NCI-H2227 treated with DMSO at 0.1 percent for 48 hours (cell line): ENCODE results near the gene SH3BGRL2.

Experiments
- DNase-seq: peaks from one replicate; lab custom pipeline; 2025; lab: John Stamatoyannopoulos, UW

The SH3BGRL2 gene

DNA sequence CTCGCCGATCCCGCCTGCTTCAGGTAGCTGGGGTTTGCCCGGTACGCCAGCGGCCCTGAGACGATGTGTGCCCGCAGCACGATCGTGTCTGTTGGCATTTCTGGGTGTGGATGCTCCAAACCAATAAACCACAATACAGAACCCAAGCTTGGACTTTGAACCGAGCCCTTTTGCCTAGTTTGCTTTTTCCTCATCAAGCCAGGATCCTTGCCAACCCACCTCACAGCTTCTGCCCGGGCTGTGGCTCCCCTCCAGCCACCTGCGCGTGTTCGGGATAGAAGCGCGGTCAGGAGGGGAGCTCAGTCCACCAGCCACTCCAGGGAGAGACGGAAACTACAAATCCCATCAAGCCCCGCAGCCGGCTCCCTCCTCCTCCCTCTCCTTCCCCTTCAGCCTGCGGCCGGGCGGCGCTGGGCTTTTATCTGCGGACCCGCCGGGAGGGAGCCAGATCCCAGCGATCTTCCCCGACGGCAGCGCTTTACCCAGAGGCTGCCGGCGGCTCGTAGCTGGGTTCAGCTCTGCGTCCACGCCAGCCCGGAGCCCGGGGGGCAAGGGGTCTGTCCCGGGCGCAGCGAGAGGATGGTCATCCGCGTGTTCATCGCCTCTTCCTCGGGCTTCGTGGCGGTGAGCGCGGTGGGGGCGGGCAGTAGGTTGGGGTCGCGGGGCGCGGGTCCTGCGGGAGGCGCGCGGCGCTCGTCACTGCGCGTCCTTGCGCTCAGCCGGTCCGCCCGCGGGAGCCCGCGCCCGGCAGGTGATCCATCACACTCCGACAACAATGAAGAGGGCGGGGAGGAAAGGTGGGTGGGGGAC lies at the start of gene SH3BGRL2:
SH3BGRL2 (plus strand) TSS at position 447 of the 810 bp plus-strand sequence; CDS start at position 580, 133 bp downstream.
- DNase-seq: peak; percentile 65

- DNase-seq: no peak
Measured at GRCh38 chr6:79584332-79584731, 46.8 kb upstream of the SH3BGRL2 start.

- no peak for DNase-seq
Measured at GRCh38 chr6:79586548-79586947, 44.6 kb upstream of the SH3BGRL2 start.

DNA sequence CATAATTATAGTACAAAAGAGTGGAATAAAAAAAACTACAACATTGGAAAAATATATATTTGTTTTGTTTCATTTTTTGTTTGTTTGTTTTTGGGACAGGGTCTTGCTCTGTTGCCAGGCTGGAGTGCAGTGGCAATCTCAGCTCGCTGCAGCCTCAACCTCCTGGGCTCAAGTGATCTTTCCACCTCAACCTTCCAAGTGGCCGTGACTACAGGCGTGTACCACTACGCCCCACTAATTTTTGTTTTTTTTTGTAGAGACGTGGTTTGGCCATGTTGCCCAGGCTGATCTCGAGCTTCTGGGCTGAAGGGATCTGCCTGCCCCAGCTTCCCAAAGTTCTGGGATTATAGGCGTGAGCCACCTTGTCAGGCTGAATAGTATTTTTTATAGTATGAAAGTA lies 41.4 kb upstream of the SH3BGRL2 start:
- no peak for DNase-seq

DNA sequence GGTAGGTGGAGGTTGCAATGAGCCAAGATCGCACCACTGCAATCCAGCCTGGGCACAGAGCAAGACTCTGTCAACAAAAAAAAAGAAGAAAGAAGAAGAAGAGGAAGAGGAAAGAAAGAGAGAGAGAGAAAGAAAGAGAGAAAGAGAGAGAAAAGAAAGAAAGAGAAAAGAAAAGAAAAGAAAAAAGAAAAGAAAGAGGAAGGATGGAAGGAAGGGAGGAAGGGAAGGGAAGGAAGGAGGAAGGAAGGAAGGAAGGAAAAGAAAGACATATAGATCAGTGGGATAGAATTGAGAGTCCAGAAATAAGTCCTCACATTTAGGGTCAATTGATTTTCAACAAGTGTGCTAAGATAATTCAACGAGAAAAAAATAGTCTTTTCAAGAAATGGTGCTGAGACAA lies 34.0 kb upstream of the SH3BGRL2 start:
- DNase-seq: no peak

DNA sequence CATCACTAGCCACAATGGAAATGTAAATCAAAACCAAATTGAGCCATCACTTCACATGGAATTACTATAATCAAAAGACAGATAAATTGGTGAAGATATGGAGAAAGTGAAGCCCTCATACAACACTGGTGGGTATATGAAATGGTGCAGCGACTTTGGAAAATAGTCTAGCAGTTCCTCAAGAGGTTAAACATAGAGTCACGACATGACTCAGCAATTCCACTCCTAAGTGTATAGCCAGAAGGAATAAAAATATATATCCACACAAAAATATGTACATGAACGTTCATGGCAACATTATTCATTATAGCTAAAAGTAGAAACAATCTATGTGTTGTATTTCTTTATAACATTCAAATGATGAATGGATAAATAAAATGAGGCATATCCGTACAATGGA lies 33.1 kb upstream of the SH3BGRL2 start:
- DNase-seq: no peak

- no peak for DNase-seq
Measured at GRCh38 chr6:79599725-79600259, 31.3 kb upstream of the SH3BGRL2 start.

DNA sequence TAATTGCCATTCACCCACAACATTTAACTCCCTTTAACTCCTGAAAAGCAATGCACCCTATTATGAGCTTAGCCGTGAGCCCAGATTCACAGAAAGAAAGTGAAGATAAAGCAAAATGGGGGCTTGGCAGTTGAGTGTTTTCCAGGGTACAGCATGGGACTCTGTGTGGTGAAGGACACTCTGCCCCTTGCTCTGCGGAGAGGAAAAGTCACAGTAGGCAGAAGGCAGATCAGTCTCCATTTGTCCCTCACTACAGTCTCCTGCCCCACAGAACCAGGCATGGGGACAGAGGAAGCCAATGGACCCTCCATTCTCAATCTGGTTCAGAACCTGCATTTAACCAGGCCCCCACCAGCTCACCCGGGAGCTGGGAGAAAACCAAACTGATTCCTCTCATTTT lies 30.8 kb upstream of the SH3BGRL2 start:
- DNase-seq: no peak

GRCh38 chr6:79600812-79601609 lies 30.1 kb upstream of the SH3BGRL2 start:
- DNase-seq: no peak

- peak; percentile 13 for DNase-seq
Measured at GRCh38 chr6:79602859-79603258, 28.3 kb upstream of the SH3BGRL2 start.

DNA sequence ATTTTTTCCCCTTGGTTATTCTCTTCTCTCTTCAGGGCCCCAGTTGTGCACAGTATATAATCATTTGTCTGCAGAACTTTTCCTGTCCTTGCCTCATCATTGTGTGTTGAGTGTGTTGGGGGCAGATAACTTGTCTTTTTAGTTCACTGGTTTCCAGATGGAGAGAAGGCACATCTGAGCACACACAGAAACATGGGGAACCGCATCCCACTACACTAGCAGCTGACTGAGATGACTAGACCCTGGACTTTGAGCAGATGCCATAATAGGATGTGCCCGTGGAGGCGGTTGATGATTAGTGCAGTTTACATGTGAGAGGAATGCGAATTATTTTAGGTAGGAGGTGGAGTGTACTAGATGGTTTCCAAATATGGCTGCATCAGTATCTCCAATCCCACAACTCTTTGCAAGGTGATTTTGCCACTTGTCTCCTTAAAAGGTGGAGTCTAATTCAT lies 26.5 kb upstream of the SH3BGRL2 start:
- DNase-seq: no peak

DNA sequence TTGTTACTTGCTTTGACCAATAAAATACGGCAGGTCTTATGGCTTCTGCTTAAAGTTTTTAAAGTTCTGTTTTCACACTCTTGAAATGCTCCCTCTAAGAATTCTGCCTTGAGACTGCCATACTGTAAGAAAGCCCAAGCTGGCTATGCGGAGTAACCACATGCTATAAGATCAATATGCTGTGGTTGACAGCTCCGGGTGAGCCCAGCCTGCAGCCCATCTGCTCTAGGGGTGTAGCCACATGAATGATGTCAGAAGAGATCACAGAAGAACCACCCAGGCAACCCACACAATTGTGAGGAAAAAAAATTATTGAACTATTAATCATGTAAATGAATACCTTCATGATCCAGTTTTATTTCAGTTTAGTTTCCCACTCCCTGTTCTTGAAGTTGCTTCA lies 26.1 kb upstream of the SH3BGRL2 start:
- no peak for DNase-seq

- DNase-seq: no peak
Measured at GRCh38 chr6:79605968-79606764, 25.0 kb upstream of the SH3BGRL2 start.

- DNase-seq: no peak
Measured at GRCh38 chr6:79607000-79607399, 24.1 kb upstream of the SH3BGRL2 start.

DNA sequence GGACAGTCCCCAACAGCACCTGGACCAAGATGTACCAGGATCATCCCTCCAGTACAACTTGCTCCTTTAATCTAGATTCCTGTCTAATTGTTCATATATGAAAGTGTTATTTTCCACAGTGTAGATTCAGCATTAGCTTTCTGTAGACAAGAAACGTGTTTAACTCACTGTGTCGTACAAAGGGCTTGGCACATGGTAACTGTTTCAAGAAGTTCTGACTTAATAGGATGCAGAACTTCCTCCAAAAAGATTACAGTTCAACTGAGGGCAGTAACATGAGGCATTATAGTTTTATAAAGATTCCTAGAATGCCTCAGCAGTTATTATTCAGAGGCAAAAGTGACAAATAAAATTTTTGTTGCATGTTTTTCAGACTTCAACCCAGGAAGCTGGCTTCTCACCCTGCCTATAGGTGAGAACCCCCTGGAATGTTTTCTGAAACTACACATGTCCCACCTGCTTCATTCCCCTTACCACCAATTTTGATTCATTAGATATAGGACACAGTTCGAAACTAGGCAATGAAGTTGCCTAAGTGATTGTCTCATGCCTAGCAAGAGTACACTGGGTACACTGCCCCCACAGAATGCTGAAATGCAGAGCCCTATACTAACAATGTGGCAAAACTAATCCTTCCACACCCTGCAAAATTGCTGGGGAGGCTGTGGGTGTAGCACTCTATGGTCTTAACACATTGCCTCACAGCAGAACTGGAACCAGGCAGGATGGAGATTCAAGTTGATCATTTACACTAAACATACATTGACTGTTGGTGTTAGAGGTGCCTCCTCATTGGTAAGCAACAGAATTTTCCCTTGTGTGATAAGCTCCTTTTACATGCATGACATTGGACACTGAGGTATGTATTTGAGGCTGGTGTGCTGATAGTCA lies 22.6 kb upstream of the SH3BGRL2 start:
- no peak for DNase-seq

DNA sequence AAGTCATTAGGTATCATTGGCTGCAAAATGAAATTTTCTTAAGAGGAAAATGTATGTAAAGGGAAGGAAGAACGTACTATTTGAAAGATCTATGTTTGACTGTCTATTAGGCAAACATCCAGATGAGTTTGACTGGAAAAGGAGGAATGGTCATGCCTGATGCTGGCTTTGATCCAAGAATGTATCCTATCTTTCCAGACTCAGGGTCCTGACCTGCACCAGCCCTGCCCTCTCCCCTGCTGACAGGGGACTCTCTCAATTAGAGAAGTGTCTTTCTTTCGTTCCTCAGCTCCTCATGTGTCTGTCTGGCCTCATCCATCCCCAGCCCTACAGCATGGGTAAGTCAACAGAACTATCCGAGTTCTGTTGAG lies 21.9 kb upstream of the SH3BGRL2 start:
- no peak for DNase-seq

- no peak for DNase-seq
Measured at GRCh38 chr6:79610306-79611009, 20.7 kb upstream of the SH3BGRL2 start.

DNA sequence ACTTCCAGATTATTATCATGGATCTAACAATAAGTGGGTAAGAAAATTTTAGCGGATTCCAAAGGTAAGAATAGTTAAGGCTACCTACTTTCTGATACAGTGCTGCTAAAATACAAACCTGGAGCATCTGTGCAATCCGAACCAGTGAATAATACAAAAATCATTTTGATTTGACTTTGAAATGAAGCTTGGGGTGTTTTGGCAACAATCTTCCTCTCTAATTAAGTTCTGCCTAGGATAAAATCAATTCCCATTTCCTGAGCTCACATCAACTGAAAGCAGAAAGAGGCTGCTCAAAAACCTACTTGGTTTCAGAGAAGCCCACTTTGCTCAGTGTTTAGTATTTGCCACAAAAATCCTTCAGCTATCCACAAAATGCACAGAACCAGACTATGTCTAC lies 18.7 kb upstream of the SH3BGRL2 start:
- DNase-seq: no peak

GRCh38 chr6:79612918-79613317 lies 18.2 kb upstream of the SH3BGRL2 start:
- no peak for DNase-seq

GRCh38 chr6:79613912-79614311 lies 17.2 kb upstream of the SH3BGRL2 start:
- DNase-seq: no peak
